ENCODE measurements around the gene RNF217. TPM values are rescaled to one million over a fixed set of nuclear protein-coding genes. Genes with fewer than 3 reads are reported as not detected.
"Not testable (repeated sequence)": the region's sequence is repeated elsewhere in the genome, so short reads cannot be mapped to it uniquely, and the experiment has no call there.

The RNF217 gene
- total and polyA plus RNA-seq, 7 donors, result 2.3 to 22.5 (median 11.5) TPM

DNA sequence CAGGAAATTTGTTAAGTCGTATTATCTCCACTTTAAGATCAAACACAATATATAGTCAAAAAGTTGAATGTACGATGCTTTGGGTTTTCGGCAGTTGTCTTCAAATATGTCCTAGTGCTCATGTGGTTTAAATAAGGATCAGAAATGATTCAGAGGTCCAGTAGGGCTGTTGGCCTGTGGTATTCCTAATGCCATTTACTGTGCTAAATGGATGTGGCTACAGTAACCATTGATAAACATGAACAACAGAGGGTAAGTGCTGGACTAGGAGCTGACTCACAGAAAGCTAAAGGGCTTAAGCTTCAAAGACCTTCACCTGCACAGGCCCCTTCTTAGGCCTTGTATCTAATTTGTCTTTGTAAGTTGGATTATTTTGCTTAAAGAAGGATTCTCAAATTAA is 110.8 kb downstream of the RNF217 start:
- DNase-seq (no peak), ATAC-seq (no peak)
- no peaks in the 10 kb centered on the region for H3K9me3 ChIP-seq
- no peaks in the 10 kb centered on the region for H3K27me3 ChIP-seq (ENCODE audit: insufficient read depth in 3 of 3, low read length in 2 of 3)
- intact Hi-C loops (cut with DNase I), result no loop called here
- H3K27ac ChIP-seq, result no peak overlapping the region
- WGBS, 3 donors, result 97 to 98% (median 97%) methylated on average over 3 of the region's 3 CpGs
- TF ChIP-seq, protein P1, sequence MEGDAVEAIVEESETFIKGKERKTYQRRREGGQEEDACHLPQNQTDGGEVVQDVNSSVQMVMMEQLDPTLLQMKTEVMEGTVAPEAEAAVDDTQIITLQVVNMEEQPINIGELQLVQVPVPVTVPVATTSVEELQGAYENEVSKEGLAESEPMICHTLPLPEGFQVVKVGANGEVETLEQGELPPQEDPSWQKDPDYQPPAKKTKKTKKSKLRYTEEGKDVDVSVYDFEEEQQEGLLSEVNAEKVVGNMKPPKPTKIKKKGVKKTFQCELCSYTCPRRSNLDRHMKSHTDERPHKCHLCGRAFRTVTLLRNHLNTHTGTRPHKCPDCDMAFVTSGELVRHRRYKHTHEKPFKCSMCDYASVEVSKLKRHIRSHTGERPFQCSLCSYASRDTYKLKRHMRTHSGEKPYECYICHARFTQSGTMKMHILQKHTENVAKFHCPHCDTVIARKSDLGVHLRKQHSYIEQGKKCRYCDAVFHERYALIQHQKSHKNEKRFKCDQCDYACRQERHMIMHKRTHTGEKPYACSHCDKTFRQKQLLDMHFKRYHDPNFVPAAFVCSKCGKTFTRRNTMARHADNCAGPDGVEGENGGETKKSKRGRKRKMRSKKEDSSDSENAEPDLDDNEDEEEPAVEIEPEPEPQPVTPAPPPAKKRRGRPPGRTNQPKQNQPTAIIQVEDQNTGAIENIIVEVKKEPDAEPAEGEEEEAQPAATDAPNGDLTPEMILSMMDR (IDR thresholded peaks at IDR 0.05), result no peak
- peaks cover 0 to 14% of the 10 kb centered on the region in 2 donors for H3K36me3 ChIP-seq (ENCODE audit: insufficient read depth in 1 of 2, low read depth in 1 of 2)
- no peak overlapping the region for H3K4me3 ChIP-seq
- no peaks in the 10 kb centered on the region for H3K4me1 ChIP-seq

DNA sequence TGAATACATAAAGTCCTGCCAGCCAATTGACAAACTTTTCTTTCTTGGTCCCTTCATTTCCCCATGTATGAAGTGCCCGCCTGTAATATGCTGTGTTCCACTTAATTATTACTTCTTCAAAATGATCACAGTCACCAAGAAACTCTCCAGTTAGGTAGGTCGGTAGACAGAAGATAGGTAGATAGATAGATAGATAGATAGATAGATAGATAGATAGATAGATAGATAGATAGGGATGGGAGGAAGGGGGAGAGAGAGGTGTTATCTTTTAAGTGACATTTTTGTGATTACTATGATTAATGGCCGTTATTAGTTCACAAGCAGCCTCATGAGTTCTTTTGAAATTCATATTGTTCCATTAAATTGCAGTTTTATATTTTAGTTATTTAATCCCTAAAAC is 111.9 kb downstream of the RNF217 start:
- H3K36me3 ChIP-seq (ENCODE audit: insufficient read depth in 1 of 2, low read depth in 1 of 2), result peaks cover 0 to 14% of the 10 kb centered on the region in 2 donors
- no peak overlapping the region for H3K27ac ChIP-seq
- 92 to 96% (median 96%) methylated on average over 3 of the region's 3 CpGs for WGBS, 3 donors
- ATAC-seq (no peak), DNase-seq (no peak)
- no peak overlapping the region for H3K4me3 ChIP-seq
- intact Hi-C loops (cut with DNase I), result no loop called here
- no peaks in the 10 kb centered on the region for H3K4me1 ChIP-seq
- no peaks in the 10 kb centered on the region for H3K27me3 ChIP-seq (ENCODE audit: insufficient read depth in 3 of 3, low read length in 2 of 3)
- TF ChIP-seq, protein P1 (IDR thresholded peaks at IDR 0.05), result no peak
- H3K9me3 ChIP-seq, result no peaks in the 10 kb centered on the region

DNA sequence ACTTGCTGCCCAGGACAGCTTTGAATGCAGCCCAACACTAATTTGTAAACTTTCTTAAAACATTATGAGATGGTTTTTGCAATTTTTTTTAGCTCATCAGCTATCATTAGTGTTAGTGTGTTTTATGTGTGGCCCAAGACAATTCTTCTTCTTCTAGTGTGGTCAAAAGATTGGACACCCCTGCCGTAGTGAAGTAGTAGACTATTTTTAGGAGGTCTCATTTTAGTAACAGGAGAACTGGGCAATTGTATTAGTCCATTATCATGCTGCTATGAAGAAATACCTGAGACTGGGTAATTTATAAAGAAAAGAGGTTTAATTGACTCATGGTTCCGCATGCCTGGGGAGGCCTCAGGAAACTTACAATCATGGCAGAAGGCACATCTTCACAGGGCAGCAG is 112.8 kb downstream of the RNF217 start:
- H3K4me3 ChIP-seq; DNase-seq; intact Hi-C loops (cut with DNase I); H3K4me1 ChIP-seq; H3K27ac ChIP-seq; H3K27me3 ChIP-seq (ENCODE audit: insufficient read depth in 3 of 3, low read length in 2 of 3); H3K9me3 ChIP-seq: not testable (repeated sequence)
- peak in 3 of 4 donors; percentile 65 to 80 (median 75) for ATAC-seq
- peaks cover 0 to 14% of the 10 kb centered on the region in 2 donors for H3K36me3 ChIP-seq (ENCODE audit: insufficient read depth in 1 of 2, low read depth in 1 of 2)
- WGBS, 3 donors, result 66 to 78% (median 69%) methylated on average over 2 of the region's 2 CpGs

DNA sequence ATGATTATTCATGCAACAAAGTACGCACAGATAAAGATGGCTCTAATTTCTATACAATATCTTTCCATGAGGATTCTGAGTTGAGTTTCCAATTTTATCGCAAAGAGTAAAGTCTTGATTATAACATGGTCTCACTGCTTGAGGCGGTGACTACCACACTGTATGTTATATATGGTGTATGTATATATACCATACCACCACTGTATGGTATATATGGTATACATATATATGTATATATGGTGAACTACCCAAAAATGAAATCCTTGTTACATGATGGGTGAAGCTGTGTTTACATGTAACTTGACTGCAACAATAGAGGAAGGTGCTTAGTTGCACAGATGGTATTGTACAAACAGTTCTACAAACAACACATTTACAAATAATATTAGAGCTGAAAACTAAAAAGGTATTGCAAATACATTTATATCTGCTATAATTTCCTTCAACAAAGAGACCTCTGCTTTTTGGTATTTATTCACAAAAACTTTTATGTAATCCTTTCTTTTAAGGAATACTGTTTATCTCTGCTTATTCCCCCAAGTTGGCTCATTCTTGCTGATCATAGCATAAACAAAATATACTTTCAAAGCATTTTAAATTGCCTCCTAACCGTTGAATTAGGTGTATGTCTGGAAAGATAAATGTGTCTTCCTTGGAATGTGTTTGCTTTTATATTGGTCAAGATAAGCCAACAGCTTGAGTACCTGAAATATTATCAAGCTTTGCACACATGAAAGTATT is 113.7 kb downstream of the RNF217 start:
- H3K4me3 ChIP-seq, result no peak overlapping the region
- TF ChIP-seq, protein P1 (IDR thresholded peaks at IDR 0.05), result no peak
- DNase-seq, result no peak
- intact Hi-C loops (cut with DNase I), result no loop called here
- 68 to 83% (median 77%) methylated on average over 4 of the region's 4 CpGs for WGBS, 3 donors
- H3K27me3 ChIP-seq (ENCODE audit: insufficient read depth in 3 of 3, low read length in 2 of 3), result no peaks in the 10 kb centered on the region
- no peak for ATAC-seq
- peaks cover 0 to 17% of the 10 kb centered on the region in 2 donors for H3K36me3 ChIP-seq (ENCODE audit: insufficient read depth in 1 of 2, low read depth in 1 of 2)
- no peaks in the 10 kb centered on the region for H3K9me3 ChIP-seq
- H3K4me1 ChIP-seq, result no peaks in the 10 kb centered on the region
- no peak overlapping the region for H3K27ac ChIP-seq

DNA sequence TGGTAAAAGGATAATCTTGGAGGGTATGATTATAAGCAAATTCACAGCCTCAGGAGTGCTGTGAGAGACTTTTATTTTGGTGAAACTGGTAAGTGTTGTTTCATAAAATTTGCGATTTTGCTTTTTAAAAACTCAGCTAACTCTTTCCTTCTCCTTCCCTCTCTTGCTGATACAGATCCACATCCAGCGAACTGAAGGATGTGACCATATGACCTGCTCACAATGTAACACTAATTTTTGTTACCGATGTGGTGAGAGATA is 114.2 kb downstream of the RNF217 start:
- H3K4me3 ChIP-seq, result no peak overlapping the region
- WGBS, 3 donors, result 93 to 96% (median 93%) methylated on average over 3 of the region's 3 CpGs
- ATAC-seq (no peak), DNase-seq (no peak)
- peaks cover 0 to 22% of the 10 kb centered on the region in 2 donors for H3K36me3 ChIP-seq (ENCODE audit: insufficient read depth in 1 of 2, low read depth in 1 of 2)
- intact Hi-C loops (cut with DNase I), result no loop called here
- no peaks in the 10 kb centered on the region for H3K4me1 ChIP-seq
- no peak overlapping the region for H3K27ac ChIP-seq
- no peaks in the 10 kb centered on the region for H3K9me3 ChIP-seq
- H3K27me3 ChIP-seq (ENCODE audit: insufficient read depth in 3 of 3, low read length in 2 of 3), result no peaks in the 10 kb centered on the region
- TF ChIP-seq, protein P1 (IDR thresholded peaks at IDR 0.05), result no peak
